ENCODE measurements around the gene ACACB.
"Not testable (repeated sequence)": the region's sequence is repeated elsewhere in the genome, so short reads cannot be mapped to it uniquely, and the experiment has no call there.

DNA sequence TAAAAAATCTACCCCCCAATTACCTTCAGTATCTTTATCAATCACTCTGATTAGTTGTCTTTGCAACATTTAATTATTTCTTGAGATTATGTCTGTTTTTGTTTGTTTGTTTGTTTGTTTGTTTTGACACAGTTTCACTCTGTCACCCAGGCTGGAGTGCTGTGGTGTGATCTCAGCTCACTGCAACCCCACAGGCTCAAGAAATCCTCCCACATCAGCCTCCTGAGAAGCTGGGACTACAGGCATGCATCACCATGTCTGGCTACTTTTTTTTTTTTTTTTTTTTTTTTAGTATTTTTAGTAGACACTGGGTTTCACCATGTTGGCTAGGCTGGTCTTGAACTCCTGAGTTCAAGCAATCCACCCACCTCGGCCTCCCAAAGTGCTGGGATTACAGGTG, 30.7 kb downstream of the ACACB start:
- TF ChIP-seq, protein P1, sequence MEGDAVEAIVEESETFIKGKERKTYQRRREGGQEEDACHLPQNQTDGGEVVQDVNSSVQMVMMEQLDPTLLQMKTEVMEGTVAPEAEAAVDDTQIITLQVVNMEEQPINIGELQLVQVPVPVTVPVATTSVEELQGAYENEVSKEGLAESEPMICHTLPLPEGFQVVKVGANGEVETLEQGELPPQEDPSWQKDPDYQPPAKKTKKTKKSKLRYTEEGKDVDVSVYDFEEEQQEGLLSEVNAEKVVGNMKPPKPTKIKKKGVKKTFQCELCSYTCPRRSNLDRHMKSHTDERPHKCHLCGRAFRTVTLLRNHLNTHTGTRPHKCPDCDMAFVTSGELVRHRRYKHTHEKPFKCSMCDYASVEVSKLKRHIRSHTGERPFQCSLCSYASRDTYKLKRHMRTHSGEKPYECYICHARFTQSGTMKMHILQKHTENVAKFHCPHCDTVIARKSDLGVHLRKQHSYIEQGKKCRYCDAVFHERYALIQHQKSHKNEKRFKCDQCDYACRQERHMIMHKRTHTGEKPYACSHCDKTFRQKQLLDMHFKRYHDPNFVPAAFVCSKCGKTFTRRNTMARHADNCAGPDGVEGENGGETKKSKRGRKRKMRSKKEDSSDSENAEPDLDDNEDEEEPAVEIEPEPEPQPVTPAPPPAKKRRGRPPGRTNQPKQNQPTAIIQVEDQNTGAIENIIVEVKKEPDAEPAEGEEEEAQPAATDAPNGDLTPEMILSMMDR (conservative IDR thresholded peaks at IDR 0.05; ENCODE audit: low read depth, low read length): not testable (repeated sequence)
- not testable (repeated sequence) for TF ChIP-seq EZH2 (IDR thresholded peaks at IDR 0.05; ENCODE audit: low read length, unreplicated experiment)
